ENCODE data around the gene ZBTB5. TPM values are rescaled to one million over a fixed set of nuclear protein-coding genes. Genes with fewer than 3 reads are reported as not detected.

The ZBTB5 gene
- total and polyA plus RNA-seq, 2 experiments from 2014 or later = 1.8 to 8.3 TPM

GRCh38 chr9:37451628-37452027 is 13.6 kb downstream of the ZBTB5 start:
- 97 to 98% methylated on average over 3 of the region's 3 CpGs for WGBS, 2 experiments (ENCODE audit: low coverage in 1 of 2, low lambda C conversion rate in 2 of 2, missing lambda C conversion rate in 2 of 2)
- in situ Hi-C loops (cut with MboI) = no loop called here
- H3K79me2 ChIP-seq (ENCODE audit: insufficient read depth) = peaks cover 99% of the 10 kb centered on the region
- H3K9ac ChIP-seq = no peak overlapping the region
- H3K9me2 ChIP-seq (ENCODE audit: insufficient read depth) = no peaks in the 10 kb centered on the region
- H3K27ac ChIP-seq = no peak overlapping the region
- 0 out of 2 replicates have a peak, but pooled peaks cover 19% of the 10 kb centered on the region for H4K20me1 ChIP-seq (ENCODE audit: insufficient read depth)
- H3K4me1 ChIP-seq (ENCODE audit: insufficient read depth) = peaks cover 10% of the 10 kb centered on the region; the same call in 1 of the 2 replicates
- H3K4me2 ChIP-seq (ENCODE audit: unreplicated experiment) = no peak overlapping the region
- peaks cover 15% of the 10 kb centered on the region; the same call in 1 of the 2 replicates for H3F3A ChIP-seq (ENCODE audit: insufficient read depth)
- no peak overlapping the region for H2AFZ ChIP-seq
- H3K4me3 ChIP-seq = no peak overlapping the region
- H3K36me3 ChIP-seq (ENCODE audit: low read depth) = no peaks in the 10 kb centered on the region
- no peak for DNase-seq
- no peak for TF ChIP-seq EZH2 (IDR thresholded peaks at IDR 0.05; ENCODE audit: insufficient read depth, poor library complexity, severe bottlenecking)
- no peak for TF ChIP-seq EZH2phosphoT487 (IDR thresholded peaks at IDR 0.05; ENCODE audit: insufficient read depth, low read depth)
- H3K27me3 ChIP-seq (replicated peaks; ENCODE audit: insufficient read depth) = no peaks in the 10 kb centered on the region
- no peaks in the 10 kb centered on the region for H3K9me3 ChIP-seq (ENCODE audit: low read depth)

GRCh38 chr9:37449862-37450632 is 15.2 kb downstream of the ZBTB5 start:
- Histone ChIP-seq H3K4me3 (no peak overlapping the region), H3K79me2 (ENCODE audit: insufficient read depth) (peaks cover 97% of the 10 kb centered on the region), H3K27ac (no peak overlapping the region), H3K9ac (no peak overlapping the region), H2AFZ (no peak overlapping the region), H3F3A (ENCODE audit: insufficient read depth) (peaks cover 15% of the 10 kb centered on the region; the same call in 1 of the 2 replicates), H3K36me3 (ENCODE audit: low read depth) (no peaks in the 10 kb centered on the region; the same call in 1 of the 2 replicates), H3K9me3 (ENCODE audit: low read depth) (no peaks in the 10 kb centered on the region), H4K20me1 (ENCODE audit: insufficient read depth) (0 out of 2 replicates have a peak, but pooled peaks cover 19% of the 10 kb centered on the region), H3K4me1 (ENCODE audit: insufficient read depth) (peaks cover 10% of the 10 kb centered on the region; the same call in 1 of the 2 replicates), H3K9me2 (ENCODE audit: insufficient read depth) (no peaks in the 10 kb centered on the region), H3K4me2 (ENCODE audit: unreplicated experiment) (no peak overlapping the region), H3K27me3 (replicated peaks; ENCODE audit: insufficient read depth) (no peaks in the 10 kb centered on the region)
- TF ChIP-seq EZH2 (IDR thresholded peaks at IDR 0.05; ENCODE audit: insufficient read depth, poor library complexity, severe bottlenecking) (no peak), EZH2phosphoT487 (IDR thresholded peaks at IDR 0.05; ENCODE audit: insufficient read depth, low read depth) (no peak)
- DNase-seq = no peak
- WGBS, 2 experiments (ENCODE audit: low coverage in 1 of 2, low lambda C conversion rate in 2 of 2, missing lambda C conversion rate in 2 of 2) = 88 to 91% methylated on average over 12 of the region's 12 CpGs
- in situ Hi-C loops (cut with MboI) = no loop called here

DNA sequence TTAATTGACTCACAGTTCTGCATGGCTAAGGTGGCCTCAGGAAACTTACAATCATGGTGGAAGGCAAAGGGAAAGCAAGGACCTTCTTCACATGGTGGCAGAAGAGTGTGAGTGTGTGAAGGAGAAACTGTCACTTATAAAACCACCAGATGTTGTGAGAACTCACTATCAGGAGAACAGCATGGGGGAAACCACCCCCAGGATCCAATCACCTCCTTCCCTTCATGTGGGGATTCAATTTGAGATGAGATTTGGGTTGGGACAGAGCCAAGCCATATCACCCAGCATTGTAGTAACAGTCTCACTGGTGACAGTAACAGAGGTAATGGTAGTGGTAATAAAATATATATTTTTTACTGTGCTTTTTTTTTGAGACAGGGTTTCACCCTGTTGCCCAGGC is 18.1 kb downstream of the ZBTB5 start:
- no peak overlapping the region for H2AFZ ChIP-seq
- H3K9me3 ChIP-seq (ENCODE audit: low read depth) = no peaks in the 10 kb centered on the region
- no peak overlapping the region for H3K4me3 ChIP-seq
- peaks cover 3% of the 10 kb centered on the region; the same call in 1 of the 2 replicates for H3K36me3 ChIP-seq (ENCODE audit: low read depth)
- no peak overlapping the region for H3K4me2 ChIP-seq (ENCODE audit: unreplicated experiment)
- no peak for DNase-seq
- no peaks in the 10 kb centered on the region for H4K20me1 ChIP-seq (ENCODE audit: insufficient read depth)
- no peaks in the 10 kb centered on the region for H3K4me1 ChIP-seq (ENCODE audit: insufficient read depth)
- no peaks in the 10 kb centered on the region for H3F3A ChIP-seq (ENCODE audit: insufficient read depth)
- peaks cover 95% of the 10 kb centered on the region for H3K79me2 ChIP-seq (ENCODE audit: insufficient read depth)
- TF ChIP-seq EZH2 (IDR thresholded peaks at IDR 0.05; ENCODE audit: insufficient read depth, poor library complexity, severe bottlenecking) = no peak
- TF ChIP-seq EZH2phosphoT487 (IDR thresholded peaks at IDR 0.05; ENCODE audit: insufficient read depth, low read depth) = no peak
- no peaks in the 10 kb centered on the region for H3K27me3 ChIP-seq (replicated peaks; ENCODE audit: insufficient read depth)
- H3K9ac ChIP-seq = no peak overlapping the region
- in situ Hi-C loops (cut with MboI) = no loop called here
- no peak overlapping the region for H3K27ac ChIP-seq
- H3K9me2 ChIP-seq (ENCODE audit: insufficient read depth) = no peaks in the 10 kb centered on the region

DNA sequence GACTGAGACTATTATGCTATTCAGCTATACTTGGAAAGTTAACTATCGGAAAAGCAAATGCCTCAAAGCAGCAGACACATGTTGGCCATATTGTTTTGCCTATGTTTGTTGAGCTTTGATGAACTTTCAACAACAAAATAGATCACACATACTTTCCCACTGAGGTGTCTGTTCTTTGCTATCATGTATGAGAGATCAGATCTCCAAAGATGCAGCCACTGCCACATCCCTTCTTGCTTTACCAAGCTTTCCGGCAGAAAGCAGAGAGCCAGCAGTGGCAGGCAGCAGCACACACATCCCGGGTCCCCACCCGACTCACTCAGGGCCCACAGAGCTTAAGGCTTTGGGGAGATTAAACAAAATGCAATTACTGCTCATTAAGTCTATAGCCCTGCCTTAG is 18.8 kb downstream of the ZBTB5 start:
- in situ Hi-C loops (cut with MboI) = no loop called here
- H3K9ac ChIP-seq = no peak overlapping the region
- H3F3A ChIP-seq (ENCODE audit: insufficient read depth) = no peaks in the 10 kb centered on the region
- no peak overlapping the region for H3K4me2 ChIP-seq (ENCODE audit: unreplicated experiment)
- H4K20me1 ChIP-seq (ENCODE audit: insufficient read depth) = no peaks in the 10 kb centered on the region
- no peak overlapping the region for H3K27ac ChIP-seq
- peaks cover 10% of the 10 kb centered on the region; the same call in 1 of the 2 replicates for H3K36me3 ChIP-seq (ENCODE audit: low read depth)
- no peaks in the 10 kb centered on the region for H3K27me3 ChIP-seq (replicated peaks; ENCODE audit: insufficient read depth)
- DNase-seq = no peak
- H3K9me3 ChIP-seq (ENCODE audit: low read depth) = no peaks in the 10 kb centered on the region
- no peaks in the 10 kb centered on the region for H3K4me1 ChIP-seq (ENCODE audit: insufficient read depth)
- H2AFZ ChIP-seq = no peak overlapping the region
- no peak overlapping the region for H3K4me3 ChIP-seq
- 54 to 60% methylated on average over 4 of the region's 4 CpGs for WGBS, 2 experiments (ENCODE audit: low coverage in 1 of 2, low lambda C conversion rate in 2 of 2, missing lambda C conversion rate in 2 of 2)
- H3K9me2 ChIP-seq (ENCODE audit: insufficient read depth) = no peaks in the 10 kb centered on the region
- TF ChIP-seq EZH2 (IDR thresholded peaks at IDR 0.05; ENCODE audit: insufficient read depth, poor library complexity, severe bottlenecking) (no peak), EZH2phosphoT487 (IDR thresholded peaks at IDR 0.05; ENCODE audit: insufficient read depth, low read depth) (no peak)
- peaks cover 95% of the 10 kb centered on the region for H3K79me2 ChIP-seq (ENCODE audit: insufficient read depth)

All from GM23248 (cell line).